Mononuclear cell (primary cell): ENCODE results near the gene PITRM1. TPM values are rescaled to one million over a fixed set of nuclear protein-coding genes. Genes with fewer than 3 reads are reported as not detected.

Source experiments
- H3K27me3 ChIP-seq: 2 replicates; pipeline ENCODE4 v1.6.0; 2011; ENCODE audit warnings: low read length, control low read depth; ENCODE audit not compliant: insufficient read depth
- H3K4me1 ChIP-seq: 2 replicates; pipeline ENCODE4 v1.5.1; 2011; ENCODE audit warnings: mild to moderate bottlenecking, low read length, control low read depth; ENCODE audit not compliant: insufficient read depth
- H3K4me3 ChIP-seq: 2 replicates; pipeline ENCODE4 v1.5.1; 2011; ENCODE audit warnings: mild to moderate bottlenecking, low read length, moderate library complexity
- H3K9me3 ChIP-seq: 2 replicates; pipeline ENCODE4 v1.5.1; 2011; ENCODE audit warnings: low read depth, mild to moderate bottlenecking, control low read depth, low read length
- total RNA-seq: library from RNA; depleted of rRNA; stranded (reverse); fragments of >200 nt; gene quantifications from one replicate; pipeline ENCODE4 v1.2.3, GENCODE V29; 2012

Gene PITRM1
- total RNA-seq, 1 donor, result 52.7 TPM

GRCh38 chr10:3163879-3164278 lies 8.7 kb downstream of the PITRM1 start:
- no peaks in the 10 kb centered on the region for H3K27me3 ChIP-seq
- no peaks in the 10 kb centered on the region for H3K9me3 ChIP-seq
- H3K4me3 ChIP-seq, result no peak overlapping the region
- no peaks in the 10 kb centered on the region for H3K4me1 ChIP-seq

GRCh38 chr10:3162533-3162932 lies 10.0 kb downstream of the PITRM1 start:
- no peak overlapping the region for H3K4me3 ChIP-seq
- H3K27me3 ChIP-seq, result no peaks in the 10 kb centered on the region
- no peaks in the 10 kb centered on the region for H3K9me3 ChIP-seq
- H3K4me1 ChIP-seq, result no peaks in the 10 kb centered on the region

GRCh38 chr10:3159152-3159551 lies 13.4 kb downstream of the PITRM1 start:
- no peak overlapping the region for H3K4me3 ChIP-seq
- no peaks in the 10 kb centered on the region for H3K27me3 ChIP-seq

GRCh38 chr10:3154666-3155065 lies 17.9 kb downstream of the PITRM1 start:
- no peaks in the 10 kb centered on the region for H3K27me3 ChIP-seq
- H3K4me1 ChIP-seq, result no peaks in the 10 kb centered on the region
- no peaks in the 10 kb centered on the region for H3K9me3 ChIP-seq
- H3K4me3 ChIP-seq, result no peak overlapping the region

More at GRCh38 chr10:3159152-3159551, 13.4 kb downstream of the PITRM1 start:
- Histone ChIP-seq H3K9me3 (no peaks in the 10 kb centered on the region), H3K4me1 (no peaks in the 10 kb centered on the region)

- no peak overlapping the region for H3K4me3 ChIP-seq
- H3K9me3 ChIP-seq, result no peaks in the 10 kb centered on the region
- no peaks in the 10 kb centered on the region for H3K4me1 ChIP-seq
- no peaks in the 10 kb centered on the region for H3K27me3 ChIP-seq
These were observed 20.0 kb downstream of the PITRM1 start for GRCh38 chr10:3152566-3152935.

- Histone ChIP-seq H3K4me1 (no peaks in the 10 kb centered on the region), H3K27me3 (no peaks in the 10 kb centered on the region), H3K9me3 (no peaks in the 10 kb centered on the region), H3K4me3 (no peak overlapping the region)
These were observed 20.6 kb downstream of the PITRM1 start for GRCh38 chr10:3151889-3152565.

GRCh38 chr10:3150961-3151360 lies 21.6 kb downstream of the PITRM1 start:
- Histone ChIP-seq H3K9me3 (no peaks in the 10 kb centered on the region), H3K4me3 (no peak overlapping the region), H3K4me1 (no peaks in the 10 kb centered on the region), H3K27me3 (no peaks in the 10 kb centered on the region)

GRCh38 chr10:3150366-3150765 lies 22.2 kb downstream of the PITRM1 start:
- no peaks in the 10 kb centered on the region for H3K4me1 ChIP-seq
- H3K27me3 ChIP-seq, result no peaks in the 10 kb centered on the region
- no peak overlapping the region for H3K4me3 ChIP-seq
- no peaks in the 10 kb centered on the region for H3K9me3 ChIP-seq

GRCh38 chr10:3149918-3150317 lies 22.7 kb downstream of the PITRM1 start:
- H3K4me3 ChIP-seq, result no peak overlapping the region
- no peaks in the 10 kb centered on the region for H3K4me1 ChIP-seq
- H3K9me3 ChIP-seq, result no peaks in the 10 kb centered on the region
- no peaks in the 10 kb centered on the region for H3K27me3 ChIP-seq

GRCh38 chr10:3148994-3149393 lies 23.6 kb downstream of the PITRM1 start:
- H3K27me3 ChIP-seq, result no peaks in the 10 kb centered on the region
- H3K4me1 ChIP-seq, result no peaks in the 10 kb centered on the region
- no peaks in the 10 kb centered on the region for H3K9me3 ChIP-seq
- no peak overlapping the region for H3K4me3 ChIP-seq

- no peak overlapping the region for H3K4me3 ChIP-seq
These were observed 24.5 kb downstream of the PITRM1 start for GRCh38 chr10:3148041-3148440.

GRCh38 chr10:3147117-3147820 lies 25.3 kb downstream of the PITRM1 start:
- no peaks in the 10 kb centered on the region for H3K4me1 ChIP-seq
- no peaks in the 10 kb centered on the region for H3K9me3 ChIP-seq
- H3K27me3 ChIP-seq, result no peaks in the 10 kb centered on the region
- no peak overlapping the region for H3K4me3 ChIP-seq

More at GRCh38 chr10:3148041-3148440, 24.5 kb downstream of the PITRM1 start:
- no peaks in the 10 kb centered on the region for H3K9me3 ChIP-seq
- H3K27me3 ChIP-seq, result no peaks in the 10 kb centered on the region
- no peaks in the 10 kb centered on the region for H3K4me1 ChIP-seq

- Histone ChIP-seq H3K9me3 (no peaks in the 10 kb centered on the region), H3K4me1 (no peaks in the 10 kb centered on the region), H3K27me3 (no peaks in the 10 kb centered on the region), H3K4me3 (no peak overlapping the region)
These were observed 26.3 kb downstream of the PITRM1 start for GRCh38 chr10:3146289-3146688.

GRCh38 chr10:3145366-3145765 lies 27.2 kb downstream of the PITRM1 start:
- Histone ChIP-seq H3K27me3 (no peaks in the 10 kb centered on the region), H3K4me1 (no peaks in the 10 kb centered on the region), H3K4me3 (no peak overlapping the region), H3K9me3 (no peaks in the 10 kb centered on the region)

GRCh38 chr10:3143791-3144434 lies 28.7 kb downstream of the PITRM1 start:
- Histone ChIP-seq H3K9me3 (no peaks in the 10 kb centered on the region), H3K4me1 (no peaks in the 10 kb centered on the region), H3K4me3 (no peak overlapping the region), H3K27me3 (no peaks in the 10 kb centered on the region)
